ENCODE data around the gene FAM83F.

DNA sequence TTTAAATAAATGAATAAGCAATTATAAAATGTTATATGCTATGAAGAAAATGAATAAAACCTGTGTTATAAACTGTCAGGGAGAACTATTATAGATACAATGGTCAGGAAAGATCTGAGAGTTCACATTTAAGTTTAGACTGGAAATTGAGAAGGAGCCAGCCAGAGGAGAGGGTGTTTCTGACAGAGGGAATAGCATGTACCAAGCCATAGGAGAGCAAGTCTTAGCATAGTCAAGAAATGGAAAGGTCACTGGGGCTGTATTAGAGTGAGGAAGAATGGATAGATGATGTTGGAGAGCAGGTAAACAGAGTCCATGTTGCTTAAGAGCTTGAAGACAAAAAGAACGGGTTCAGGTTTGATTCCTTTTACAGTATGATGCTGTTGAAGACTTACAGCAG lies 87.4 kb downstream of the FAM83F start:
- no peak for TF ChIP-seq KDM1A (IDR thresholded peaks at IDR 0.05; ENCODE audit: borderline replicate concordance)
- TF ChIP-seq BCL11A (IDR thresholded peaks at IDR 0.05; ENCODE audit: low read depth, low read length) = no peak
- TF ChIP-seq NFYB (IDR thresholded peaks at IDR 0.05; ENCODE audit: insufficient read depth, low read depth, low read length) = no peak
- TF ChIP-seq EZH2 (IDR thresholded peaks at IDR 0.05; ENCODE audit: borderline replicate concordance, control insufficient read depth, low read depth, low read length) = no peak
- TF ChIP-seq, protein P1, sequence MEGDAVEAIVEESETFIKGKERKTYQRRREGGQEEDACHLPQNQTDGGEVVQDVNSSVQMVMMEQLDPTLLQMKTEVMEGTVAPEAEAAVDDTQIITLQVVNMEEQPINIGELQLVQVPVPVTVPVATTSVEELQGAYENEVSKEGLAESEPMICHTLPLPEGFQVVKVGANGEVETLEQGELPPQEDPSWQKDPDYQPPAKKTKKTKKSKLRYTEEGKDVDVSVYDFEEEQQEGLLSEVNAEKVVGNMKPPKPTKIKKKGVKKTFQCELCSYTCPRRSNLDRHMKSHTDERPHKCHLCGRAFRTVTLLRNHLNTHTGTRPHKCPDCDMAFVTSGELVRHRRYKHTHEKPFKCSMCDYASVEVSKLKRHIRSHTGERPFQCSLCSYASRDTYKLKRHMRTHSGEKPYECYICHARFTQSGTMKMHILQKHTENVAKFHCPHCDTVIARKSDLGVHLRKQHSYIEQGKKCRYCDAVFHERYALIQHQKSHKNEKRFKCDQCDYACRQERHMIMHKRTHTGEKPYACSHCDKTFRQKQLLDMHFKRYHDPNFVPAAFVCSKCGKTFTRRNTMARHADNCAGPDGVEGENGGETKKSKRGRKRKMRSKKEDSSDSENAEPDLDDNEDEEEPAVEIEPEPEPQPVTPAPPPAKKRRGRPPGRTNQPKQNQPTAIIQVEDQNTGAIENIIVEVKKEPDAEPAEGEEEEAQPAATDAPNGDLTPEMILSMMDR (IDR thresholded peaks at IDR 0.05 in 2 of 3, conservative IDR thresholded peaks at IDR 0.05 in 1 of 3; ENCODE audit: control insufficient read depth in 2 of 3, extremely low read depth in 1 of 3, insufficient read depth in 1 of 3, low read depth in 3 of 3, low read length in 3 of 3) = no peak
- no peak for TF ChIP-seq RAD21 (IDR thresholded peaks at IDR 0.05; ENCODE audit: insufficient read depth, low read depth, low read length)

Data from GM12878 (cell line).